ENCODE results near the gene MYEOV. TPM values are rescaled to one million over a fixed set of nuclear protein-coding genes. Genes with fewer than 3 reads are reported as not detected.

MYEOV gene
- total RNA-seq, 1 experiment from 2014 or later: 0.22 TPM

- Histone ChIP-seq H3K9me3 (ENCODE audit: control insufficient read depth, low read depth, low read length) (no peaks in the 10 kb centered on the region), H2AK5ac (ENCODE audit: insufficient read length, low read length) (no peak overlapping the region), H4K5ac (ENCODE audit: insufficient read length, low read depth, low read length) (no peak overlapping the region), H3K4ac (ENCODE audit: low read depth, low read length) (no peak overlapping the region), H4K8ac (replicated peaks; ENCODE audit: insufficient read length, low read depth, low read length) (no peak overlapping the region), H3K27ac (ENCODE audit: insufficient read length, low read depth, low read length) (no peak overlapping the region), H2BK120ac (ENCODE audit: low read depth, low read length, poor library complexity, severe bottlenecking) (no peak overlapping the region), H3K27me3 (ENCODE audit: insufficient read depth, low read length) (no peaks in the 10 kb centered on the region), H2BK12ac (ENCODE audit: insufficient read length, low read depth, low read length) (no peak overlapping the region), H3K14ac (ENCODE audit: insufficient read depth, low read length) (no peak overlapping the region; the same call in 1 of the 2 replicates), H2BK15ac (ENCODE audit: low read depth, low read length) (no peak overlapping the region), H4K20me1 (ENCODE audit: control insufficient read depth, insufficient read depth, insufficient read length) (no peaks in the 10 kb centered on the region), H3K4me2 (ENCODE audit: insufficient read depth, insufficient read length, low read length) (no peak overlapping the region), H3T11ph (ENCODE audit: low read length) (no peak overlapping the region), H3K18ac (ENCODE audit: insufficient read length, low read depth, low read length) (no peak overlapping the region), H3K79me1 (ENCODE audit: insufficient read depth, low read depth, low read length, poor library complexity, severe bottlenecking) (no peaks in the 10 kb centered on the region), H3K4me1 (ENCODE audit: insufficient read depth, low read length) (no peaks in the 10 kb centered on the region), H4K91ac (ENCODE audit: insufficient read length, low read depth, low read length) (no peak overlapping the region), H3K9ac (ENCODE audit: extremely low read depth, insufficient read length, low read length) (no peak overlapping the region), H3K23ac (ENCODE audit: insufficient read length, low read depth, low read length) (no peak overlapping the region), H3K79me2 (ENCODE audit: insufficient read depth, low read length) (no peaks in the 10 kb centered on the region), H2AFZ (ENCODE audit: low read length) (no peak overlapping the region), H2BK20ac (ENCODE audit: low read depth, low read length, poor library complexity, severe bottlenecking) (no peak overlapping the region), H3K23me2 (ENCODE audit: insufficient read length, low read depth, low read length, poor library complexity, severe bottlenecking) (no peaks in the 10 kb centered on the region), H3K56ac (ENCODE audit: insufficient read length, low read depth, low read length) (no peak overlapping the region), H2BK5ac (ENCODE audit: insufficient read length, low read length) (no peak overlapping the region)
- no peaks in the 10 kb centered on the region for H3K9me3 Mint-ChIP-seq
- H3K36me3 Mint-ChIP-seq (ENCODE audit: insufficient read depth in 1 of 3, low read depth in 3 of 3): no peaks in the 10 kb centered on the region
- H3K4me3 Mint-ChIP-seq: no peak overlapping the region
- TF ChIP-seq CTCF (conservative IDR thresholded peaks at IDR 0.05): no peak
- DNase-seq: no peak
- H3K27me3 Mint-ChIP-seq (ENCODE audit: low read depth): peaks cover 5% of the 10 kb centered on the region
- H3K4me1 Mint-ChIP-seq: peaks cover 3 to 8% of the 10 kb centered on the region in 2 experiments; a peak in 2 of 4 replicates
- H3K27ac Mint-ChIP-seq: no peak overlapping the region
- whole genome bisulfite sequencing (ENCODE audit: extremely low coverage, insufficient read length, low lambda C conversion rate): no CpG with 5 or more reads among the region's 6 CpGs
Measured at GRCh38 chr11:69273571-69273970, 20.4 kb upstream of the MYEOV start.

Data from H9 (cell line).